Glomerular endothelial cell (primary cell): ENCODE data around the gene MAD1L1. TPM values are rescaled to one million over a fixed set of nuclear protein-coding genes. Genes with fewer than 3 reads are reported as not detected.

Experiments used
- DNase-seq: peaks from one replicate; pipeline ENCODE4 v3.0.0-alpha.2; 2011; ENCODE audit warnings: low read depth, low spot score; ENCODE audit errors: extremely low read depth
- total RNA-seq: library from RNA; depleted of rRNA; stranded (reverse); fragments of >200 nt; gene quantifications from 2 replicates; pipeline ENCODE4 v1.2.3, GENCODE V29; 2015

MAD1L1 gene
- total RNA-seq, 1 donor from 2014 or later = 59.4 TPM

DNA sequence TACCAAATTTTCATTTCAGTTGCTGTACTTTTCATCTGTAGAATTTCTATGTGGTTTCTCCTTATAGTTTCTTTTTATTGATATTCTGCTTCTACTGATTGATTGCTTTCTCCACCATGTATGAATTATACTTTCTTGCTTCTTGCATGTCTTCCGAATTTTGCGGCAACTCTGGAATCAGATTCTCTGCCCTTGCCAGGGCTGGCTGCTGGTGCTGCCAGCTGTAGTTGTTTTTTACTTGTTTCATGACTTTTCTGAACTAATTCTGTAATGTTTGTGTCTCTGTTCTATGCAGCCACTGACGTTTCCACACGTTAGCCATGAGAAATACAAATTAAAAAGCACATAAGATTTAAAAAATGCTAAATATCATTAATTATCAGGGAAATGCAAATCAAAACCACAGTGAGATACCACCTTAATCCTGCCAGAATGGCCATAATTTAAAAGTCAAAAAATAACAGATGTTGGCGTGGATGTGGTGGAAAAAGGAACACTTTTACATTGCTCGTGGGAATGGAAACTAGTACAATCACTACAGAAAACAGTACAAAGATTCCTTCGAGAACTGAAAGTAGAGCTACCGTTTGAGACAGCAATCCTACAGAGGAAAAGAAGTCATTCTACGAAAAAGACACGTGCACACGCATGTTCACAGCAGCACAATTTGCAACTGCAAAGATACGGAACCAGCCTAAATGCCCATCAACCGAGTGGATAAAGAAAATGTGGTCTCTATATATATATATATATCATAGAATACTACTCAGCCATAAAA is 51.5 kb downstream of the MAD1L1 start:
- DNase-seq = no peak

- no peak for DNase-seq
These were observed 52.7 kb downstream of the MAD1L1 start for GRCh38 chr7:2180081-2180480.

GRCh38 chr7:2175514-2175913 is 57.2 kb downstream of the MAD1L1 start:
- peak; percentile 5 for DNase-seq

- DNase-seq = no peak
These were observed 57.7 kb downstream of the MAD1L1 start for GRCh38 chr7:2175091-2175490.

GRCh38 chr7:2173189-2173827 is 59.4 kb downstream of the MAD1L1 start:
- DNase-seq = no peak

DNA sequence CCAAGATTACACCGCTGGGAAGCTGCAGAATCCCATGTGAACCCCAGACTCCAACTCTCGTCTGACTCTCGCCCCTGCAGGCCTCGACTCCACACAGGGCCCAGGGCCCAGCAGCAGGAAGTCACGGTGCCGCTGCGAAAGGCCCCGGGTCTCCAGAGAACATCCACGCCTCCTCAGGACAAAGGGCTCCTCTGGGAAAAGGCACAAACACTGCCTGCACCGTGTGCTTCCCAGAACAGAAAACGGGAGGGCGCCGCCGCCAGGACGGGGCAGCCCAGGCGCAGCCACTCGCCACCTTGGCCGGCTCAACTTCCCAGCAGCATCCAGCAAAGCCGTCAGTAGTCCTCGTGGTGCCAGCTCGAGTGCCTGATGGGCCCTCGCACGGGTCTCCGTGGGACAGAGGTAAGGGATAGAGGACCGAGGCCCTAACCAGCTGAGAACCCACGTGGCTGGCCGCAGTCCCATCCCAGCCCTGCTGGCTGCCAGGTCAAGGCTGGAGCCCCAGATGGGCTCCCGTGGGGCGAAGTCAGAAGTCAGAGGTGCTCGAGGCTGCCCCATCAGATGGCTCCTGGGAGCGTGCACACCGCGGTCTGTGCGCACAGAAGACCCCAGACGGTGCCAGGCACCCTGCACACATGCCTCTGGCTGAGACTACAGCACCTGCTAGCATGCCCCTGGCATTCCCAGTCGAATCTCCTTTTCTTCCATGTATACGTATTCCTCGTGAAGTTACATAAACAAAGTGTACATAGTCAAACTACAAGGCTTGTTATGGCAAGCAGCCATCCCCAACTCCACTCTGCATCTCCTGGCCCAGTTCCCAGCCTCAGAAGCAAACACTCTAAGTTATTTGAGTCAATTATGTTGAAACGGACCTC is 60.2 kb downstream of the MAD1L1 start:
- no peak for DNase-seq

- DNase-seq = no peak
These were observed 60.9 kb downstream of the MAD1L1 start for GRCh38 chr7:2171855-2172254.

DNA sequence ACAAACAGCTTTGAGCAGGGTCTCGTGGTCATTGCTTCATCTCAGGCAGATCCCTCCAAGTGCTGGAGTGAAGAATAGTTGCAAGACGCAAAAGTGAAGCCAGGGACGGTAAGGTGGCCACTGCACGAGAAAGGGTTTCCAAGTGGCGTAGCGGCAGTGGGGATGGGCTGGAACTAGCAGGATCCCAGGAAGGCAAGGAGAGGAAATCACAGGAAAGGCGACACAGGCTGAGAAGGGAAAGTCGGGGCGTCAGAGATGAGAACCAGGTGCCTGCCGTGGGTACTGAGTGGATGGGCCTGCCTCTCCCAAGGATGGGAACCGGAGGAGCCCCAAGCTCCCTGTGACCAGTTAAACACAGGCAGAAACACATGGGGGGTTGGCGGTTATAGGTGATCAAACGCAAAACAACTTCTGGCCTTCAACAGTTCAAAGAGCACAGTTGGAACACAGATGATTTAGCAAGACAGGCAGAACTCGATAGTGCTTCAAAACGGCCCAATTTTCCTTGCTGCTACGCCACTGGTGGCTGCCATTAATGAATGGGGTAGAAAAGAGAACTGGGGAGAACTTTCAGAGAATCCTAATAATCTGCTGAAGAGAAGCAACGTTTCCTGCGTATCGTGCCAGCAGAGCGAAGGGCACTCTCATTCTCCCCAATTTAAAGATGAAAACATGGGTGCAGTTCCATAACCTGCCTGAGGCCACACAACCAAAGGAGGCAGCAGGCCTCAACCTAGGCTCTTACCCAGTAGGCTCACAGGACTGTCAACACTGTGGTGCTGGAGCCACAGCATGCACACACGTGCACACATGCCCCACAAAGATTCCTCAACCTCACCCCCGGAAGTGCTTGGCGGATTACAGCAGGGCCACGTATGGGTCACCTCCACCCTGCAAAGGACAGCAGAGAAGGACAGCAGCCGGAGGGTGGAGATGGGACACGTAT is 61.9 kb downstream of the MAD1L1 start:
- no peak for DNase-seq

DNA sequence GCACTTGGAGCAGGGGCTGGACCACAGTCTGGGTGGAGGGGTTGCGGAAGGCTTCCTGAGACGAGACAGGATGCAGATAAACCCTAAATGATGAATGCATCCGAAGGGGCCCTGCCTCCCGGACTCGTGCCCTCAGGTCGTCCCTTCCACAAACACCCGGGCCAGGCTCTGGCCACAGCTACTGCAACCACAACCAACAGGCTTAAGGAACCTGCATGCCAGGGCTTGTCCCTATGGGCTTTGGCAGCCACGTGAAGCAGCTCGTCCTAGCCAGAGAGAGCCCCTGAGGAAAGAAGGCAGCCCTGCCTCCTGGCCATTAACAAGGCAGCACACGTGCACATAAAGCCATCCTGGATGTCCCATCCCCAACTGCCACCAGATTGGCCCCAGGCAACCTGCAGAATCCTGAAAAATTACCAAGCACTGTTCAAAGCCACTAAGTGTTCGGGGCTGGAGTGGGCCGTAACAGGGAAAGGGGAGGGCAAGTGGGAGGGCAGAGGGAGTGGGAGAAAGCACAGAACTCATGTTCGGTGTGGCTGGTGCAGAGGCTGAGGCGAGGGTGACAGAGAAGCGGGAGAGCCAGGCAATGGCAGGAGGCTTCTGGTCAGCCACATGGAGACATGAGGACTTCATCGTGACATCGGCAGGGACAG is 62.7 kb downstream of the MAD1L1 start:
- DNase-seq = no peak

- no peak for DNase-seq
These were observed 64.0 kb downstream of the MAD1L1 start for GRCh38 chr7:2168615-2169311.

GRCh38 chr7:2166625-2167280 is 66.0 kb downstream of the MAD1L1 start:
- DNase-seq = no peak

- no peak for DNase-seq
These were observed 66.8 kb downstream of the MAD1L1 start for GRCh38 chr7:2165610-2166594.

DNA sequence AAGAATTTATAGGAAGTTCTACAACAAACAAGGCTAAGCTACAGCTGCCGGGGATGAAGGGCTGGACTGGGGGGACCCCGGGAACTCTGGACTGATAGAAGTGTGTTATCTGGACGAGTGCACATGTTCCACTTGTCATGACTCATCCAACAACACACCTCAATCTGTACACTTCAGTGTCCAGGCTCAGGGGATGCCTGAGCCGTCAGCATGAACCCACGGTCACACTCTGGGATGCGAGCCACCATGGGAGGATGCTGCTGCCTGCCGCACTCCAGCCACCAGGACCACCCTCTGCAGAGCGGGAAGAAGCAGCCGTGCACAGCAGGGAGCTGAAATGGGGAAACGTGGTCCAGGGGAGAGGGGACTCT is 67.5 kb downstream of the MAD1L1 start:
- DNase-seq = no peak

DNA sequence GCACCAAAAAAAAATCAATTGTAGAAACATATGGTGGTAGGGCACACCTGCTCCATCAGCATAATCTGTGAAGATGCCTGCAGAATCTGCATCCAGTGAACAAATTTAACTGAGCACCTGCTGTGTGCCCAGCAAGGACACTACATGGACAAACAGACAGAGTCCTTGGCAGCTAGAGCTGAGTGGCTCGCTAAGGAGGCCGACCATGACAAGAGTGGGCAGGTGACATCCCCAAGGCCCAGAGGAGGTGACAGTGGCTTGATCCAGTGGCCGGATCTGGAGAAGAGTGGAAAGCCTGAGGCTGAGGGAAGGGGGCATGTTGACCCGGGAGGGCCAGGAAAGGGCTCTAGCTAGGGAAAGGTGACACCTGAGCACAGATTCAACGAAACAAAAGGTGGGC is 68.1 kb downstream of the MAD1L1 start:
- DNase-seq = no peak

DNA sequence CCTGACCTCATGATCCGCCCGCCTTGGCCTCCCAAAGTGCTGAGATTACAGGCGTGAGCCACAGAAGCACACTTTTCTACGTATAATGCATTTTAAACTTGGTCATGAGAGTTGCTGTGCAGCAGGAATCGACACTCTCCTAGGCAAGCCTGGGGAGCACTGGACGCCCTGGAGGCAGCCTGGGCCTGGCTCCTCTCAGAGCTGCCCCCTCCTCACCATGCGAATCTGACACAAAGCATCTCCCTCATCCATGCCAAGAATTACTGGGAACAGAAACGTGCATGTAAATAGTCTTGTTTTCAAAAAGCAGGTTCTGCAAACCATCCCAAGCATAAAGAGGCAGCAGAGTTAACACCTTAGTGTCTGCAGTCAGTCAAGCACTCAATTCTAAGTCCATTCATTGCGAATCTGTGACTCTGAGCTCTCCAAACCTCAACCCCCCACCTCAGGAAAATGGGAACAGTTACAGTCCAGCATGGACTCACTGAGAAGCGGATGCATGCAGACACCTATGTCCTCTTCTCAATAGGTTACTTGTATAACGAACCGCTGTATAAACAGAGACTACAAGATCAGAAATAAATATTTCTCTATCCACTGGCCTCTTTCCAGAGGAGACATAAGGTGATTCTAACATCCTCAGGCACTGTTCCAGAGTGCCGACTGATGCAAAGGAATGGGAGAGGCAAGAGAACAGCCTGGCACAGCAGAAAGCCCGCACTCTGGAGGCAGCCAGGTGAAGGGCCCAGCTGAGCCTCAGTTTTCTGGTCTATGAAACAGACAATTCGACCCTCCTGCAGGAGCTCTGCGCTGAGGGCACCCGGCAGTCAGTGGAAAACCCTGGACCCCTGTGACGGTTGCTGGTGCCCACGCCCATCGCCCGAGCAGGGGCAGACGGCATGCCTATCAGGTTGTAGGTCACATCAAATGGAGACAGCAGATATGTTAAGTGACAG is 68.9 kb downstream of the MAD1L1 start:
- DNase-seq = no peak

- DNase-seq = no peak
These were observed 69.8 kb downstream of the MAD1L1 start for GRCh38 chr7:2162959-2163358.
